IgD-negative memory B cell (primary cell): ENCODE measurements around the gene SMARCC1. TPM values are rescaled to one million over a fixed set of nuclear protein-coding genes. Genes with fewer than 3 reads are reported as not detected.

Experiments used
- H3K27ac Mint-ChIP-seq, 3 donors: one replicate each; pipeline ENCODE4 v1.8.0; 2020 to 2022; ENCODE audit warnings: mild to moderate bottlenecking in 3 of 3, mixed read lengths in 3 of 3, moderate library complexity in 1 of 3
- H3K27me3 Mint-ChIP-seq: one replicate; pipeline ENCODE4 v1.8.0; 2021; ENCODE audit warnings: mixed read lengths
- H3K36me3 Mint-ChIP-seq: one replicate; pipeline ENCODE4 v1.8.0; 2020; ENCODE audit warnings: mild to moderate bottlenecking, mixed read lengths
- H3K4me1 Mint-ChIP-seq, 3 donors: one replicate each; pipeline ENCODE4 v1.8.0; 2020 to 2022; ENCODE audit warnings: mixed read lengths in 3 of 3, mild to moderate bottlenecking in 1 of 3
- H3K4me3 Mint-ChIP-seq, 4 donors: one replicate each; pipeline ENCODE4 v1.8.0; 2020 to 2022; ENCODE audit warnings: mild to moderate bottlenecking in 4 of 4, mixed read lengths in 4 of 4, moderate library complexity in 3 of 4
- H3K9me3 Mint-ChIP-seq, 3 donors: one replicate each; pipeline ENCODE4 v1.8.0; 2020 to 2021; ENCODE audit warnings: mixed read lengths in 3 of 3, mild to moderate bottlenecking in 1 of 3
- polyA plus RNA-seq: library from polyadenylated mRNA; unstranded; fragments of 300-500 nt; fragmentation: Illumina TruSeq; gene quantifications from one replicate; pipeline ENCODE4 v1.2.3, GENCODE V29; 2021

SMARCC1 gene
- polyA plus RNA-seq, 1 donor from 2014 or later = 106 TPM

DNA sequence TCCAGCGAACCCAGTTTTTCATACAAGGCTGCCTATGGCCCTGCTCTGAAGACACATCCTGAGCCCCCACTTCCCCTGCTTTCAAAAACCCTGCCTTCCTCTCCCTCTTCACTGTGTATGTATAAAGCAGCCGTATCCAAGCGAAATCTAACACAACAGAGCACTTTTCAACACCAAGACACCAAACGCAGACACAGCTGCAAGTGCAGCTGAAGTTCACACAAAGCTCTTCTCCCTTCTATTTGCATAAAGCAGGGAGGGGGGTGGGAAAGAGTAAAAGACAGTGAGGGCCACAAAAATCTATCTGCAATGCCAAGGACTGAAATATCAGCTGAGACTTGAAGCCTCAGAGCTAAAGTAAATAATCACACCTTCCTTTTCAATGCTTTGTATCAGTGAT, 168.0 kb downstream of the SMARCC1 start:
- Mint-ChIP-seq H3K27ac (no peak overlapping the region), H3K27me3 (no peaks in the 10 kb centered on the region), H3K9me3 (no peaks in the 10 kb centered on the region), H3K36me3 (no peaks in the 10 kb centered on the region), H3K4me1 (peaks cover 0 to 6% (median 1%) of the 10 kb centered on the region in 3 donors), H3K4me3 (no peak overlapping the region)

DNA sequence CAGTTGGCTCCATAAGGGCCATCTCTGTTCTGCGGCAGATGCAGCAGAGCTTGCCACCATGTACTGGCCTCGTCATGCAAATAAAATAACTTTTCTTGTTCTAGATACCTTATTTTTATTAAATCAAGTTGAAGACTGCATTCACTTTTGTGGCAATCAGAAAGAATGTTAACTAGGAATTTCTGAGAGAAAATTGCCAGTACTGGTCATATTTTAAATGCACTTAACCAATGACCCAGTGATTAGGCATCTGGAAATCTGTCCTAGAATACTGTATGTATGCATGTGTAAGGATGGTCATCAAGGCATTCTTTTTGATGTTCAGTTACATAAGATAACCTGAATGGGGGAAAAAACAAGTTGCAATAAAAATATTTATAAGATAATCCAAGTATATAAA, 168.8 kb downstream of the SMARCC1 start:
- Mint-ChIP-seq H3K36me3 (no peaks in the 10 kb centered on the region), H3K27me3 (no peaks in the 10 kb centered on the region), H3K9me3 (no peaks in the 10 kb centered on the region), H3K4me1 (peaks cover 0 to 6% (median 1%) of the 10 kb centered on the region in 3 donors), H3K4me3 (peak overlapping the region in 1 of 4 donors; percentile 27), H3K27ac (no peak overlapping the region)

DNA sequence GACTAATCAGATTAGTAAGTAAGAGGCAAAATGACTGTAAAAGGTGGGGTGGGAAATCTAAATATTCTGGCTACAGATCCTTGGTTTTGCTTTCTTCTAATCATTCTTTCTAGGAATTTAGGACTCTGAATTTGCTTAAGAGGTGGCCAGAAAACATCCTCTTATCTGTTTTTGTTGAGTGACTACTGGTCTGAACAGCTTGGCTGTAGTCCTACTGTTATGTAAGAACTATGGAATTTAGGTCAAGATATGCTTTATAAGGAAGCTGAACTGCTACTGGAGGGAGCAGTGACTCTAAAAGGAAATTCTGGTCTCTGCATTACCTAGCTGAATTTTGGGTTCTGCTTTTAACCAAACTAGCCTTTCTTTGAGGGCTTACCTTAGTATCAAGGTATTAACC, 169.5 kb downstream of the SMARCC1 start:
- H3K4me1 Mint-ChIP-seq = peaks cover 0 to 6% (median 1%) of the 10 kb centered on the region in 3 donors
- H3K27ac Mint-ChIP-seq = peak overlapping the region in 1 of 3 donors; percentile 3
- H3K27me3 Mint-ChIP-seq = no peaks in the 10 kb centered on the region
- no peaks in the 10 kb centered on the region for H3K9me3 Mint-ChIP-seq
- no peaks in the 10 kb centered on the region for H3K36me3 Mint-ChIP-seq
- no peak overlapping the region for H3K4me3 Mint-ChIP-seq

DNA sequence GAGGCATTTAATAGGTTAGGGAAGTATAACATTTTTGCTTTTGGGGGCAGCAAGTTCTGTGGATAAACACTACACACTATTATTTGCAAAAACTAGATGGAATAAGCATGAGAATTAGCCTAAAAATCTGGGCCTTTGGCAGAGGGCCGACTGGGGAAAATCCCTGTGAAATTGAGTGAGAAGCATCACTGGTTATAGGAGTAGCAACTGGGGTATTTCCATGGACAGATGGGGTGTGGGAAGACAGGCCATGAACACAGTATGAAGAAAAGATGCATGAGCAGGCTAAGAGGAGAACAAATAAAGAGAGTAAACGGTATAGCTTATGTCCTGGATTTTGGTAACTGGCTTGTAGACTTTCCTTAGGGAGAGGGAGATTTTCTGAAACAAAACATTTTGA, 170.1 kb downstream of the SMARCC1 start:
- H3K27ac Mint-ChIP-seq = peak overlapping the region in 2 of 3 donors; percentile 3 to 36
- H3K4me1 Mint-ChIP-seq = peaks cover 0 to 6% (median 1%) of the 10 kb centered on the region in 3 donors
- peak overlapping the region in 1 of 4 donors; percentile 18 for H3K4me3 Mint-ChIP-seq
- H3K9me3 Mint-ChIP-seq = no peaks in the 10 kb centered on the region
- no peaks in the 10 kb centered on the region for H3K27me3 Mint-ChIP-seq
- H3K36me3 Mint-ChIP-seq = no peaks in the 10 kb centered on the region

DNA sequence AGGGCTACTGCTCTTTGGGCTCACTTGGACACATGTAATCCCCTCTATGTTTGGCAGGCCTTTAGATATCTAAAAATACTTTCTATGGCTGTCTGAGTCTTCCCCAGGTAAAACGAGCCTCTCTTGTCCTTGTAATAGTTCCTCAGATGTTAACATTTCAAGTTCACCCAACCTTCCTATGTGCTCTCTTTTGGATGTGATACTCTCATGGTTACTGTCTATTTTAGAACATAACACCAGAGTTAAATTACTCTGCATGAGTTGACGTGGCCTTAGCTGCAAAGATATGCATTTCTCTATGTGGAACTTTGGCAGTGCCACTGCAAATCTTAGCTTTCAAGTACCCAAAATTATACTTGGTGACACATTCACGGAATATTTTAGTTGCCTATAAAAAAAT, 171.1 kb downstream of the SMARCC1 start:
- no peaks in the 10 kb centered on the region for H3K27me3 Mint-ChIP-seq
- no peaks in the 10 kb centered on the region for H3K9me3 Mint-ChIP-seq
- H3K27ac Mint-ChIP-seq = peak overlapping the region in 2 of 3 donors; percentile 11 to 59
- H3K4me1 Mint-ChIP-seq = peaks cover 0 to 6% (median 3%) of the 10 kb centered on the region in 3 donors
- H3K36me3 Mint-ChIP-seq = no peaks in the 10 kb centered on the region
- no peak overlapping the region for H3K4me3 Mint-ChIP-seq

DNA sequence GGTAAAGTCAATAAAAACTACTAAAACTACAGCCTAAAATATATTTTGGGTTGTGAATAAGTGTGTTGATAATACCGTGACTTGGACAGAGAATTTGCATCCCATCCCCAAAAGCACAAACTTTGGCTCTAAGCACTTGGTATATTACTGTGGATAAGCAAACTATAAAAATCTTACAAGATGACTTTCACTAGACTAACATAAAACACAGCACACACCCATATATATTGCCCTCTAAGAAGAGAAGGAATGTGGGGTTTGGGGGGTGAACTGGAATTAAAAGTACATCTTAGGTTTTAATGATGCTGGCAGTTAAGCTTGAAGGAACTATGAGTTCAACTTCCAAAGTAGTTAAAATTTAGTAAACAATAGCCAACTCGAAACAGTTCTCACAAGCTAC, 174.4 kb downstream of the SMARCC1 start:
- Mint-ChIP-seq H3K4me3 (no peak overlapping the region), H3K4me1 (peaks cover 0 to 6% (median 1%) of the 10 kb centered on the region in 3 donors), H3K27ac (no peak overlapping the region), H3K27me3 (no peaks in the 10 kb centered on the region), H3K9me3 (no peaks in the 10 kb centered on the region), H3K36me3 (peaks cover 7% of the 10 kb centered on the region)

DNA sequence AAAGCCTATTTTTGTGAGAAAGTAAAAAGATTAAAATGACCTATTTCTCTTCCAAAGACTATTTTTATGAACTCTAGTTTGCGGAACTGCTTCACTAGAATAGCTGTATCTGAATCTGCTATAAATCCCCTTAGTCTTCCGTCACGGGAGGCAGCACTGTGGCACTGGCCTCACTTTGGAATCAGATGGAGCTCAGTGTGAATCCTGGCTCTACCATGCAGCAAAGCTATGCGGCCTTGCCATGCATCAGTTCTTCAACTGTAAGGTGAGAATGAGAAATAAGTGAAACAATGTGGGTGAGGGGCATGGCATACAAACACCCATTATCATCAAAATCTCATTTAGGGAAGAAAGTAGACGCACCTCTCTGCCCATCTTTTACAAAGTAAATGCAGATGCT, 175.5 kb downstream of the SMARCC1 start:
- Mint-ChIP-seq H3K36me3 (peaks cover 7% of the 10 kb centered on the region), H3K4me3 (no peak overlapping the region), H3K27me3 (no peaks in the 10 kb centered on the region), H3K9me3 (no peaks in the 10 kb centered on the region), H3K4me1 (peaks cover 0 to 1% (median 0%) of the 10 kb centered on the region in 3 donors), H3K27ac (peak overlapping the region in 1 of 3 donors; percentile 16)

DNA sequence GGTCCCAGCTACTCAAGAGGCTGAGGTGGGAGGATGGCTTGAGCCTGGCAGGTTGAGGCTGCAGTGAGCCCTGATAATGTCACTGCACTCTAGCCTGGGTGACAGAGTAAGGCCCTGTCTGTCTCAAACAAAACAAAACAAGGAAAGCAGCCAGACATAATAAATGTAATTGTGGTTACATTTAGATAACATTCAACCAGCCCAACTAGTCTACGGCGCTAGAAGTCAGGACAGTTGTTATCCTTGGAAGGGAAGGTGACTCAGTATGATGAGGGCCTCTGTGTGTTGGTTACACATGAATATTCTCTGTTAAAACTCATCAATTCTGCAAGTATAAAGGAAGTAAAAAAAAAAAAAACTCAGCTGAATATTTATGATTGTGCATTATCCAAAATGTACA, 176.0 kb downstream of the SMARCC1 start:
- Mint-ChIP-seq H3K27me3 (no peaks in the 10 kb centered on the region), H3K9me3 (no peaks in the 10 kb centered on the region), H3K4me3 (no peak overlapping the region), H3K27ac (no peak overlapping the region), H3K4me1 (peaks cover 0 to 1% (median 0%) of the 10 kb centered on the region in 3 donors), H3K36me3 (peaks cover 7% of the 10 kb centered on the region)

DNA sequence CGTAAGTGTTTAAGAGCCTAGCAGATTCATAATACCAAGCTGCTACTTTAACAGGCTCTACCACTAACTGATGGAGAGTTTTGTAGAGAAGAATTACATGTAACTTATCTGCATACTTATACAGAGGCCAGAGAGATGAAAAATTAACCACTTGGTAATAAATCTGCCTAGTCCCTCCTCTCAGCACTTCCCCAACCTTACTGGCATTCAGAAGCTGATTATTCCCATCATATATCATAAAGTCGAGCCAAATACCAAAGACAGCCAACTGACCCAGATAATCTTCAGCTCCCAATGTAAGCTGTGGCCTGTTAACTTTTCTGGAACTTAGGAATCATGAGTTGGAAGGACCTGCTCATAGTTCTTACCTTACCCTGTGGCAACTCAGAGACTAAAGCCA, 177.5 kb downstream of the SMARCC1 start:
- Mint-ChIP-seq H3K9me3 (no peaks in the 10 kb centered on the region), H3K36me3 (peaks cover 7% of the 10 kb centered on the region), H3K4me3 (no peak overlapping the region), H3K4me1 (peaks cover 0 to 1% (median 0%) of the 10 kb centered on the region in 3 donors), H3K27ac (no peak overlapping the region), H3K27me3 (no peaks in the 10 kb centered on the region)

DNA sequence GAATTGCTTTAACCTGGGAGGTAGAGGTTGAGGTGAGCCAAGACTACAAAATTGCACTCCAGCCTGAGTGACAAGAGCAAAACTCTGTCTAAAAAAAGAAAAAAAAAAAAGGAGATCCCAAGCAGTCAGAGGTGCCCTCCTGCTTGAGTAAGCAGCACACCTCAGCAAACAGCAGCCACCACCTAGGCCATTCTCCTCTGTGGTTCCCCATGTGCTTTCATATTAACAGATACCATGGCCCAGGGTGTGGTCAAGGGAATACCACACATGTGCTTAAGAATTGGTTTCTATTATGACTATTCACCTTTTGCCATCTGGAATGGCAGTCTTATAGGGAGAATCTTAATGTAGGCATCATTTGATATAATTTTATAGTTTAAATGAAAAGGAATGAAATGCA, 178.4 kb downstream of the SMARCC1 start:
- peaks cover 7% of the 10 kb centered on the region for H3K36me3 Mint-ChIP-seq
- H3K27ac Mint-ChIP-seq = no peak overlapping the region

DNA sequence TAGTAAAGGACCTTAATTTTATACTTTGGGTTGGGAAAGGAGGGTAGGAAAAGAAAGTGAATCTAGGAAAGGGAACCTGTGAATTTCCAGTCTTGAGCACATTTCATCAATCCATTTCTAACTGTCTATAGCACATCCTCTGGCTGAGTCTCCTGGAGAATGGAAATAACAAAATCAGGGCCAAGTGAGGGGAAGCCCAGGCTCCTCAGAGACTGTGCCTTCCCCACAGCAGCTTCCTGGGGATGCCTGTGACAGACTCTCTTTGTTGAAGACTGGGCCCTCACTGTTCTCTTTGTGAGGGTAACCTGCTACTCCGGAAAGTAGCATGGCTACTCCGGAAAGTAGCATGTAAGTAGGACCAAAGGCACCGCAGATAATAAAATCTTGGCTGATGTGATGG, 180.4 kb downstream of the SMARCC1 start:
- H3K27ac Mint-ChIP-seq = peak overlapping the region in 1 of 3 donors; percentile 39
- peaks cover 9% of the 10 kb centered on the region for H3K36me3 Mint-ChIP-seq
- no peaks in the 10 kb centered on the region for H3K9me3 Mint-ChIP-seq
- H3K4me3 Mint-ChIP-seq = peak overlapping the region in 1 of 4 donors; percentile 39
- H3K27me3 Mint-ChIP-seq = no peaks in the 10 kb centered on the region
- H3K4me1 Mint-ChIP-seq = peaks cover 0 to 1% (median 0%) of the 10 kb centered on the region in 3 donors

More for the DNA sequence above, 178.4 kb downstream of the SMARCC1 start:
- Mint-ChIP-seq H3K4me1 (peaks cover 0 to 1% (median 0%) of the 10 kb centered on the region in 3 donors), H3K9me3 (no peaks in the 10 kb centered on the region), H3K27me3 (no peaks in the 10 kb centered on the region), H3K4me3 (no peak overlapping the region)

DNA sequence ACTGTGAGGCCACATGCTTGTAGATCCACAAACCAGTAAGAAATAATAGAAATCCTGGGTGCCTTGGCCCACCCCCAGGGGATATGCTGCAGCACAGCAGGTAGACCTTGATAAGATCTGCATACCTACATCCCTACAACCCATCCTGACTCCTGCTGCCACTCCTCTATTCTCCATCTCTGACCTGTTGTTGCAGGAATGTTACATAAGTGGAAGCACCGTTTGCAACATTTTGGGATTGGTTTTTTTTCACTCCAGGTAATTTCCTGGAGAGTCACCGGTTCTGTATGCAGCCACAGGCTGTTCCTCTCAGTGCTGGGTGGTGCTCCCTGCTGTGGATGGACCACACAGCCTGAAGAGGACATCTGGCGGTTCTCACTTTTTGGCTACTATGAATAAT, 186.9 kb downstream of the SMARCC1 start:
- Mint-ChIP-seq H3K4me3 (no peak overlapping the region), H3K36me3 (peaks cover 4% of the 10 kb centered on the region), H3K9me3 (no peaks in the 10 kb centered on the region), H3K27ac (no peak overlapping the region), H3K4me1 (no peaks in the 10 kb centered on the region), H3K27me3 (no peaks in the 10 kb centered on the region)

DNA sequence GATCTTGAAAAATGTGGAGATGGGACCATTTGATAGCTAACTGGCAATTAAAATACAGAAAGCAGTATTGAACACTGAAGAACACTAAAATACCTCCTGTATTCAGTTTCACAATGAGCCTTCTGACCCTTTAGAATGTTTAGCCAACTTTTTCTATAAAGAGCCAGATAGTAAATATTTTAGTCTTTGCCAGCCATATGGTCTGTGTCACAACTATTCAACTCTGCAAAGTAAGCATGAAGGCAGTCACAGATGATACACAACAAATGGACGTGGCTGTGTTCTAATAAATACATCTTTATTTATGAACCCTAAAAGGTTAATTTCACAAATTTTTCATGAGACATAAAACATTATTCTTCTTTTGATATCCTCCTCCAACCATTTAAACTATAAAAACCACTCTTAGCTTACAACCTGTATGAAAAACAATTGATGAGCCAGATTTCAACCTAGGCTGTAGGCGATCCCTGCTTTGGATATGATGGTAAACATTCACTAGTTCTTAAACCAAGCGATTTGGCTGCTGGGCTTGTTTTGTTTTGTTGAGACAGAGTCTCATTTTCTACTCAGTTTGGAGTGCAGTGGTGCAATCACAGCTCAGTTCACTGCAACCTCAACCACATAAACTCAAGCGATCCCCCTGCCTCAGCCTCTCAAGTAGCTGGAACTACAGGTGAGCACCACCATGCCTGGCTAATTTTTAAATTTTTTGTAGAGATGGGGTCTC, 189.5 kb downstream of the SMARCC1 start:
- Mint-ChIP-seq H3K9me3 (no peaks in the 10 kb centered on the region), H3K36me3 (peaks cover 5% of the 10 kb centered on the region), H3K4me1 (no peaks in the 10 kb centered on the region), H3K4me3 (no peak overlapping the region), H3K27ac (peak overlapping the region in 2 of 3 donors; percentile 46 to 62), H3K27me3 (no peaks in the 10 kb centered on the region)

DNA sequence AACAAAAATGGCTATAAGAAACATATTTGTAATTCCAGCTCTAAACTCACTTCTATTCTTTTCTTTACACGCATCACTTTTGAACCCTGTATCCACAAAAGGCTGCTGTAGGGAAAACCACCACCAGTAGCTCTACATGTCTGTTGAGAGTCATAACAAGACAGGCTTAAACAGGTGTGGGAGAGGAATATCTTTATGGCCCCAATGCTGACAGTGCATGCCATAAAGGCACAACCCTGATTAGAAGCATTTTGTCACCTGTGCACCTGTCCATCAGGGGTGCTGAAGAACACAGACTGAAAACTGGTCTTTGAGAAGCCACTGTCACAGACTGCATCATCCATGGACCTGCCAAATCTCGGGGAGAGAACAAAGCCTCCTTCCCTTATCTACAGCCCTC, 191.5 kb downstream of the SMARCC1 start:
- no peaks in the 10 kb centered on the region for H3K4me1 Mint-ChIP-seq
- H3K27ac Mint-ChIP-seq = no peak overlapping the region
- no peak overlapping the region for H3K4me3 Mint-ChIP-seq
- no peaks in the 10 kb centered on the region for H3K9me3 Mint-ChIP-seq
- H3K27me3 Mint-ChIP-seq = no peaks in the 10 kb centered on the region
- peaks cover 10% of the 10 kb centered on the region for H3K36me3 Mint-ChIP-seq

DNA sequence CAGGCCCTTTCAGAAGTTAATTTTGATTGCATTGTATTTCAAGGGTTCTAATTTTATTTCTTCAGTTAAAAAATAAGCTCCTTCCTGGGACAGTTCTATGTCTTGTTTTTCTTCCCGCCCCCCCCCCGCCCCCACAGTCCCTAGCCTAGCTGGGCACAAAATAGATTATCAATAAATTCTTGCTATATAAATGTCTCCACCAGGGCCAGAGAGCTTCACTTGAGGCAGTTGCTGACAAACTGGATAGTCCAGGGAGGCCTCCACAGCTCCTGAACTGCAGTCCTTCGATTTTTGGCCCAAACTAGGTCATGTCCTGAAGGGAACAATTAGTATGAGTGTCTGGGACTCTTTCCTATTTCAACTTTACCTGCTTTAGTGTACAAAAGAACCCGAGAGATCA, 193.1 kb downstream of the SMARCC1 start:
- Mint-ChIP-seq H3K36me3 (peaks cover 10% of the 10 kb centered on the region), H3K4me1 (no peaks in the 10 kb centered on the region), H3K4me3 (no peak overlapping the region), H3K27me3 (no peaks in the 10 kb centered on the region), H3K9me3 (no peaks in the 10 kb centered on the region), H3K27ac (peak overlapping the region in 1 of 3 donors; percentile 53)

DNA sequence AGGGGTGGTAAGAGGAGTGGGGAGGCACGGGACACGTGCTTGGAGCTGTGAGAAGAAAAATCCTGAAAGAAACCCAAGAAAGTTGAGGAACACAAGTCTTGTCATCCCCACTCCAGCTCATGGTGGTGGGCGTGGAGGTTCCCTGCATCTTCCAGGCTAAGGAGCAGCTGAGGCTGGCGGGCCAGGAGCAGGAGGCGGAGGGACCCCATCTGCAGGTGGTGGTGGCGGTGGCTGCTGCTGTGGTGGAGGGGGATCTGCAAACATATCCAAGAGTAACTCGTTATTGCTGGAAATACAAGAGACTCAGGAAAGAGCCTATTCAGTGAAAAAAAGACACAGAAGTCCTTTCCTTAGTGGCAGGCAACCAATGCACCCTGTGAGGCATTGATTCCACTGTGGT, 193.6 kb downstream of the SMARCC1 start:
- peak overlapping the region in 1 of 3 donors; percentile 32 for H3K27ac Mint-ChIP-seq
- H3K4me3 Mint-ChIP-seq = no peak overlapping the region
- peaks cover 10% of the 10 kb centered on the region for H3K36me3 Mint-ChIP-seq
- H3K9me3 Mint-ChIP-seq = no peaks in the 10 kb centered on the region
- H3K4me1 Mint-ChIP-seq = no peaks in the 10 kb centered on the region
- H3K27me3 Mint-ChIP-seq = no peaks in the 10 kb centered on the region
